Measurements from ENCODE around the gene ETV5. TPM values are rescaled to one million over a fixed set of nuclear protein-coding genes. Genes with fewer than 3 reads are reported as not detected.

ETV5 gene
- total and polyA plus RNA-seq, 9 of the 15 experiments (the other 6 are each of a cell fraction or from before 2014, with no cell fraction given), result 9.2 to 25.9 (median 15.9) TPM

DNA sequence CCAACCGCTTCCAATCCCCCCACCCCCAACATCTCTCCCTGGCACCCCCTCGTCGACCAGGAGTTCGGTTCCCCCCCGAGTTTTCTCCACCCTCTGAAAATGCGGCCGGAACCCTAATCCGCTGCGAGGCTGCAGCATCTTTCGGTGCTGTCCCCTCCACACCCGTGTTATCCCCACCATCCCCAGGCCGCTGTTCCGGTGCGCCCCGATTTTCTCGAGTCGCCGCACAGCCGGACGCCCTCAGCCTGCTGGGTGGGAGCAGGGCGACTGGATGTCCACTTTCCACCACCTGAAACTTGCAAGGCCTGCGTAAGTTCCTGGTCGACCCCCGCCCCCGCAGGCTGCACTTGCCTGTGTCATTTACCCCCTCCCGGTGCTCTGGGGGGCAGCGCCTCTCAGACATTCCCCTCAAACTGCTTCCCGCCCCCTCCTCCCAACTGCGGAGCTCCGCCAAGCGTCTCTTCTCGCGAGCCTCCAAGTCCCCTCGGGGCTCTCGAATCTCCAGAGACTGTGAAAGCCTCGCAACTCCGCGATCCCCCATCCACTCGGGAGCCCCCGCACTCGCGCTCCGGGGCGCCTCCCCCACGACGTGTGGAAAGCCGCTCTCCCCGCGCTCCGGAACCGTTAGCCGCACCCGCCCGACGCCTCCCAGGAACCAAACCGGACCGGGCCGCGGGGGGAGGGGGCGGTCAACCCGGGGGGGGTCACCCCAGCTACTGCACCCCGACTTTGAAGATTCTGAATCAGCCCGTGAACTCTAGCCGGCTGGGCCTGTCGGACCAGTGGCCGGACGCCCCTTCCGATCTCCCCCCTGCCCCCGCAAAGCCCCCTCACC lies 566 bp downstream of the ETV5 start (continued):
- TF ChIP-seq, protein P1, sequence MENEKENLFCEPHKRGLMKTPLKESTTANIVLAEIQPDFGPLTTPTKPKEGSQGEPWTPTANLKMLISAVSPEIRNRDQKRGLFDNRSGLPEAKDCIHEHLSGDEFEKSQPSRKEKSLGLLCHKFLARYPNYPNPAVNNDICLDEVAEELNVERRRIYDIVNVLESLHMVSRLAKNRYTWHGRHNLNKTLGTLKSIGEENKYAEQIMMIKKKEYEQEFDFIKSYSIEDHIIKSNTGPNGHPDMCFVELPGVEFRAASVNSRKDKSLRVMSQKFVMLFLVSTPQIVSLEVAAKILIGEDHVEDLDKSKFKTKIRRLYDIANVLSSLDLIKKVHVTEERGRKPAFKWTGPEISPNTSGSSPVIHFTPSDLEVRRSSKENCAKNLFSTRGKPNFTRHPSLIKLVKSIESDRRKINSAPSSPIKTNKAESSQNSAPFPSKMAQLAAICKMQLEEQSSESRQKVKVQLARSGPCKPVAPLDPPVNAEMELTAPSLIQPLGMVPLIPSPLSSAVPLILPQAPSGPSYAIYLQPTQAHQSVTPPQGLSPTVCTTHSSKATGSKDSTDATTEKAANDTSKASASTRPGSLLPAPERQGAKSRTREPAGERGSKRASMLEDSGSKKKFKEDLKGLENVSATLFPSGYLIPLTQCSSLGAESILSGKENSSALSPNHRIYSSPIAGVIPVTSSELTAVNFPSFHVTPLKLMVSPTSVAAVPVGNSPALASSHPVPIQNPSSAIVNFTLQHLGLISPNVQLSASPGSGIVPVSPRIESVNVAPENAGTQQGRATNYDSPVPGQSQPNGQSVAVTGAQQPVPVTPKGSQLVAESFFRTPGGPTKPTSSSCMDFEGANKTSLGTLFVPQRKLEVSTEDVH (IDR thresholded peaks at IDR 0.05; ENCODE audit: low read depth, partially characterized antibody), result no peak
- TF ChIP-seq NFIC (IDR thresholded peaks at IDR 0.05) (peak; percentile 38; the same call in 1 of the 2 replicates), SETDB1 (IDR thresholded peaks at IDR 0.05; ENCODE audit: low read length) (no peak), ZBTB7A (IDR thresholded peaks at IDR 0.05; ENCODE audit: borderline replicate concordance, control insufficient read depth, low read depth, low read length) (peak; percentile 46; the same call in 1 of the 2 replicates), GATAD2A (IDR thresholded peaks at IDR 0.05) (0 out of 2 replicates have a peak, but pooled peaks have one; percentile 23), ZNF146 (CRISPR knock-in tag; IDR thresholded peaks at IDR 0.05; ENCODE audit: unreplicated experiment) (peak; percentile 6), ETV1 (tag; conservative IDR thresholded peaks at IDR 0.05; ENCODE audit: low read depth) (peak; percentile 39; the same call in 1 of the 2 replicates), ZSCAN29 (IDR thresholded peaks at IDR 0.05) (no peak), KDM1A (IDR thresholded peaks at IDR 0.05) (peak in 1 of 2 experiments; percentile 71; a peak in 1 of 4 replicates), CREM (IDR thresholded peaks at IDR 0.05; ENCODE audit: low read depth) (no peak; the same call in 1 of the 2 replicates), MIER1 (IDR thresholded peaks at IDR 0.05; ENCODE audit: low read depth) (0 out of 2 replicates have a peak, but pooled peaks have one; percentile 56), KAT7 (CRISPR knock-in tag; IDR thresholded peaks at IDR 0.05; ENCODE audit: borderline replicate concordance) (0 out of 2 replicates have a peak, but pooled peaks have one; percentile 6), CHD2 (IDR thresholded peaks at IDR 0.05; ENCODE audit: low read depth, low read length) (peak; percentile 93), PML (IDR thresholded peaks at IDR 0.05; ENCODE audit: low read length) (peak; percentile 7; the same call in 1 of the 2 replicates), MTA3 (IDR thresholded peaks at IDR 0.05; ENCODE audit: borderline replicate concordance) (peak; percentile 12; the same call in 1 of the 2 replicates), POLR2G (IDR thresholded peaks at IDR 0.05; ENCODE audit: low read depth, low read length) (peak; percentile 79)
- TF ChIP-seq, protein P2, sequence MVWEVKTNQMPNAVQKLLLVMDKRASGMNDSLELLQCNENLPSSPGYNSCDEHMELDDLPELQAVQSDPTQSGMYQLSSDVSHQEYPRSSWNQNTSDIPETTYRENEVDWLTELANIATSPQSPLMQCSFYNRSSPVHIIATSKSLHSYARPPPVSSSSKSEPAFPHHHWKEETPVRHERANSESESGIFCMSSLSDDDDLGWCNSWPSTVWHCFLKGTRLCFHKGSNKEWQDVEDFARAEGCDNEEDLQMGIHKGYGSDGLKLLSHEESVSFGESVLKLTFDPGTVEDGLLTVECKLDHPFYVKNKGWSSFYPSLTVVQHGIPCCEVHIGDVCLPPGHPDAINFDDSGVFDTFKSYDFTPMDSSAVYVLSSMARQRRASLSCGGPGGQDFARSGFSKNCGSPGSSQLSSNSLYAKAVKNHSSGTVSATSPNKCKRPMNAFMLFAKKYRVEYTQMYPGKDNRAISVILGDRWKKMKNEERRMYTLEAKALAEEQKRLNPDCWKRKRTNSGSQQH (CRISPR knock-in tag; IDR thresholded peaks at IDR 0.05), result 0 out of 2 replicates have a peak, but pooled peaks have one; percentile 15
- TF ChIP-seq, protein P3, sequence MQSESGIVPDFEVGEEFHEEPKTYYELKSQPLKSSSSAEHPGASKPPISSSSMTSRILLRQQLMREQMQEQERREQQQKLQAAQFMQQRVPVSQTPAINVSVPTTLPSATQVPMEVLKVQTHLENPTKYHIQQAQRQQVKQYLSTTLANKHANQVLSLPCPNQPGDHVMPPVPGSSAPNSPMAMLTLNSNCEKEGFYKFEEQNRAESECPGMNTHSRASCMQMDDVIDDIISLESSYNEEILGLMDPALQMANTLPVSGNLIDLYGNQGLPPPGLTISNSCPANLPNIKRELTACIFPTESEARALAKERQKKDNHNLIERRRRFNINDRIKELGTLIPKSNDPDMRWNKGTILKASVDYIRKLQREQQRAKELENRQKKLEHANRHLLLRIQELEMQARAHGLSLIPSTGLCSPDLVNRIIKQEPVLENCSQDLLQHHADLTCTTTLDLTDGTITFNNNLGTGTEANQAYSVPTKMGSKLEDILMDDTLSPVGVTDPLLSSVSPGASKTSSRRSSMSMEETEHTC (IDR thresholded peaks at IDR 0.05), result 0 out of 2 replicates have a peak, but pooled peaks have one; percentile 6
- TF ChIP-seq, protein P4, sequence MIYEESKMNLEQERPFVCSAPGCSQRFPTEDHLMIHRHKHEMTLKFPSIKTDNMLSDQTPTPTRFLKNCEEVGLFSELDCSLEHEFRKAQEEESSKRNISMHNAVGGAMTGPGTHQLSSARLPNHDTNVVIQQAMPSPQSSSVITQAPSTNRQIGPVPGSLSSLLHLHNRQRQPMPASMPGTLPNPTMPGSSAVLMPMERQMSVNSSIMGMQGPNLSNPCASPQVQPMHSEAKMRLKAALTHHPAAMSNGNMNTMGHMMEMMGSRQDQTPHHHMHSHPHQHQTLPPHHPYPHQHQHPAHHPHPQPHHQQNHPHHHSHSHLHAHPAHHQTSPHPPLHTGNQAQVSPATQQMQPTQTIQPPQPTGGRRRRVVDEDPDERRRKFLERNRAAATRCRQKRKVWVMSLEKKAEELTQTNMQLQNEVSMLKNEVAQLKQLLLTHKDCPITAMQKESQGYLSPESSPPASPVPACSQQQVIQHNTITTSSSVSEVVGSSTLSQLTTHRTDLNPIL (CRISPR knock-in tag; IDR thresholded peaks at IDR 0.05), result no peak
- TF ChIP-seq, protein P5, sequence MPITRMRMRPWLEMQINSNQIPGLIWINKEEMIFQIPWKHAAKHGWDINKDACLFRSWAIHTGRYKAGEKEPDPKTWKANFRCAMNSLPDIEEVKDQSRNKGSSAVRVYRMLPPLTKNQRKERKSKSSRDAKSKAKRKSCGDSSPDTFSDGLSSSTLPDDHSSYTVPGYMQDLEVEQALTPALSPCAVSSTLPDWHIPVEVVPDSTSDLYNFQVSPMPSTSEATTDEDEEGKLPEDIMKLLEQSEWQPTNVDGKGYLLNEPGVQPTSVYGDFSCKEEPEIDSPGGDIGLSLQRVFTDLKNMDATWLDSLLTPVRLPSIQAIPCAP (CRISPR knock-in tag; IDR thresholded peaks at IDR 0.05; ENCODE audit: borderline replicate concordance), result 0 out of 2 replicates have a peak, but pooled peaks have one; percentile 55

All from K562 (cell line).